Trophoblast cell (in vitro differentiated cells and primary cell): ENCODE data around the gene PCARE.

Experiments used
- DNase-seq, 2 donors: peaks; one replicate each; pipeline ENCODE4 v3.0.0-alpha.2; 2016
- H2AFZ ChIP-seq: 2 replicates; pipeline ENCODE4 v1.6.1; 2013; ENCODE audit warnings: low read length, moderate library complexity, mild to moderate bottlenecking; ENCODE audit not compliant: insufficient read depth, poor library complexity
- H2AK5ac ChIP-seq: 2 replicates; pipeline ENCODE4 v1.6.1; 2013; ENCODE audit warnings: mild to moderate bottlenecking, low read length
- H2BK120ac ChIP-seq: 2 replicates; pipeline ENCODE4 v1.6.1; 2013; ENCODE audit warnings: low read length, mild to moderate bottlenecking, moderate library complexity; ENCODE audit not compliant: insufficient read depth, poor library complexity
- H2BK12ac ChIP-seq: 2 replicates; pipeline ENCODE4 v1.6.1; 2013; ENCODE audit warnings: mild to moderate bottlenecking, low read length, moderate library complexity
- H2BK5ac ChIP-seq: 2 replicates; pipeline ENCODE4 v1.6.1; 2013; ENCODE audit warnings: low read length, low read depth, moderate library complexity, mild to moderate bottlenecking; ENCODE audit not compliant: poor library complexity
- H3K14ac ChIP-seq: 2 replicates; pipeline ENCODE4 v1.6.1; 2013; ENCODE audit warnings: mild to moderate bottlenecking, low read length
- H3K18ac ChIP-seq: 2 replicates; pipeline ENCODE4 v1.6.1; 2013; ENCODE audit warnings: mild to moderate bottlenecking, low read length
- H3K23ac ChIP-seq: 2 replicates; pipeline ENCODE4 v1.6.1; 2013; ENCODE audit warnings: low read length
- H3K27ac ChIP-seq: 2 replicates; pipeline ENCODE4 v1.5.1; 2013; ENCODE audit warnings: low read depth, mild to moderate bottlenecking, inconsistent platforms, low read length, moderate library complexity
- H3K27me3 ChIP-seq: 2 replicates; pipeline ENCODE4 v1.6.1; 2013; ENCODE audit warnings: inconsistent platforms, mild to moderate bottlenecking, low read length, moderate library complexity; ENCODE audit not compliant: insufficient read depth
- H3K36me3 ChIP-seq, 2 experiments: 1 replicate in 1 of 2; 2 replicates in 1 of 2; pipeline ENCODE4 v1.6.1; 2013; ENCODE audit warnings: low read length in 2 of 2, mild to moderate bottlenecking in 2 of 2, moderate library complexity in 1 of 2; ENCODE audit not compliant: insufficient read depth in 2 of 2, control insufficient read depth in 1 of 2
- H3K4ac ChIP-seq: 2 replicates; pipeline ENCODE4 v1.6.1; 2013; ENCODE audit warnings: low read depth, mild to moderate bottlenecking, low read length, moderate library complexity
- H3K4me1 ChIP-seq, 2 experiments: 1 replicate in 1 of 2; 2 replicates in 1 of 2; pipeline ENCODE4 v1.6.1; 2013; ENCODE audit warnings: low read length in 2 of 2, mild to moderate bottlenecking in 2 of 2, moderate library complexity in 1 of 2; ENCODE audit not compliant: insufficient read depth in 2 of 2, control insufficient read depth in 1 of 2
- H3K4me2 ChIP-seq: 2 replicates; pipeline ENCODE4 v1.6.1; 2013; ENCODE audit warnings: inconsistent platforms, mild to moderate bottlenecking, low read length, moderate library complexity
- H3K4me3 ChIP-seq: 2 replicates; pipeline ENCODE4 v1.5.1; 2013; ENCODE audit warnings: mild to moderate bottlenecking, low read depth, low read length, inconsistent platforms
- H3K79me1 ChIP-seq: one replicate; pipeline ENCODE4 v1.6.1; 2013; ENCODE audit warnings: low read length
- H3K79me2 ChIP-seq: 2 replicates; pipeline ENCODE4 v1.6.1; 2013; ENCODE audit warnings: low read length, mild to moderate bottlenecking; ENCODE audit not compliant: control insufficient read depth, insufficient read depth, poor library complexity
- H3K9ac ChIP-seq: 2 replicates; pipeline ENCODE4 v1.6.1; 2013; ENCODE audit warnings: mild to moderate bottlenecking, low read length
- H3K9me3 ChIP-seq: 2 replicates; pipeline ENCODE4 v1.6.1; 2013; ENCODE audit warnings: low read depth, mild to moderate bottlenecking, control low read depth, inconsistent platforms, low read length; ENCODE audit not compliant: insufficient read depth
- H4K12ac ChIP-seq: 2 replicates; pipeline ENCODE4 v1.6.1; 2013; ENCODE audit warnings: low read depth, mild to moderate bottlenecking, low read length, moderate library complexity
- H4K8ac ChIP-seq: 2 replicates; pipeline ENCODE4 v1.6.1; 2013; ENCODE audit warnings: low read depth, mild to moderate bottlenecking, low read length, moderate library complexity
- H4K91ac ChIP-seq: one replicate; pipeline ENCODE4 v1.6.1; 2013; ENCODE audit warnings: low read depth, mild to moderate bottlenecking, low read length, moderate library complexity
- WGBS: extraction: QIAGEN DNeasy Blood & Tissue Kit; methylation state at CpG from one replicate; pipeline ENCODE4 v1.1.7; 2013; ENCODE audit warnings: missing lambda C conversion rate; ENCODE audit not compliant: insufficient read length, insufficient coverage; ENCODE audit errors: extremely low coverage; 5-methylcytosine and 5-hydroxymethylcytosine counted together

The PCARE gene

GRCh38 chr2:29082804-29083495 lies 8.6 kb upstream of the PCARE start:
- WGBS, result no CpG with 5 or more reads among the region's 5 CpGs
- no peaks in the 10 kb centered on the region for H3K79me1 ChIP-seq

GRCh38 chr2:29080886-29081743 lies 6.8 kb upstream of the PCARE start:
- Histone ChIP-seq H3K9me3 (peaks cover 6% of the 10 kb centered on the region), H2BK120ac (no peak overlapping the region), H2AFZ (no peak overlapping the region), H3K27me3 (no peaks in the 10 kb centered on the region), H3K14ac (no peak overlapping the region), H3K79me2 (no peaks in the 10 kb centered on the region), H4K12ac (no peak overlapping the region), H2AK5ac (no peak overlapping the region), H3K4me1 (no peaks in the 10 kb centered on the region), H4K8ac (no peak overlapping the region), H3K4me2 (no peak overlapping the region), H3K27ac (no peak overlapping the region), H3K23ac (no peak overlapping the region), H3K4ac (no peak overlapping the region), H3K18ac (no peak overlapping the region), H3K4me3 (no peak overlapping the region), H4K91ac (no peak overlapping the region), H2BK5ac (no peak overlapping the region), H2BK12ac (no peak overlapping the region), H3K9ac (no peak overlapping the region), H3K36me3 (no peaks in the 10 kb centered on the region), H3K79me1 (no peaks in the 10 kb centered on the region)
- no CpG with 5 or more reads among the region's 12 CpGs for WGBS
- DNase-seq, result peak; percentile 12 to 81

More at GRCh38 chr2:29082804-29083495, 8.6 kb upstream of the PCARE start:
- Histone ChIP-seq H2AK5ac (no peak overlapping the region), H4K8ac (no peak overlapping the region), H3K36me3 (no peaks in the 10 kb centered on the region), H3K18ac (no peak overlapping the region), H3K27ac (no peak overlapping the region), H3K79me2 (no peaks in the 10 kb centered on the region), H3K14ac (no peak overlapping the region), H3K23ac (no peak overlapping the region), H2BK12ac (no peak overlapping the region), H3K9me3 (peaks cover 6% of the 10 kb centered on the region), H3K4me1 (no peaks in the 10 kb centered on the region), H4K91ac (no peak overlapping the region), H2BK120ac (no peak overlapping the region), H3K27me3 (no peaks in the 10 kb centered on the region), H3K4me2 (no peak overlapping the region), H3K4me3 (no peak overlapping the region), H2AFZ (no peak overlapping the region), H4K12ac (no peak overlapping the region), H3K9ac (no peak overlapping the region), H3K4ac (no peak overlapping the region), H2BK5ac (no peak overlapping the region)
- DNase-seq, result no peak

- Histone ChIP-seq H3K9me3 (peaks cover 6% of the 10 kb centered on the region), H2BK5ac (no peak overlapping the region), H2AFZ (no peak overlapping the region), H3K4me2 (no peak overlapping the region), H3K4me3 (no peak overlapping the region), H3K14ac (no peak overlapping the region), H3K79me1 (no peaks in the 10 kb centered on the region), H3K27ac (no peak overlapping the region), H3K9ac (no peak overlapping the region), H2AK5ac (no peak overlapping the region), H3K4me1 (no peaks in the 10 kb centered on the region), H3K79me2 (no peaks in the 10 kb centered on the region), H3K23ac (no peak overlapping the region), H2BK12ac (no peak overlapping the region), H3K4ac (no peak overlapping the region), H3K18ac (no peak overlapping the region), H4K91ac (no peak overlapping the region), H4K12ac (no peak overlapping the region), H2BK120ac (no peak overlapping the region), H3K27me3 (no peaks in the 10 kb centered on the region), H4K8ac (no peak overlapping the region), H3K36me3 (no peaks in the 10 kb centered on the region)
- WGBS, result no CpG with 5 or more reads among the region's 7 CpGs
- DNase-seq, result peak; percentile 60 to 81
Measured at GRCh38 chr2:29079887-29080286, 5.6 kb upstream of the PCARE start.

GRCh38 chr2:29075894-29076705 lies 1.8 kb upstream of the PCARE start:
- no peak overlapping the region for H2AFZ ChIP-seq
- H3K4ac ChIP-seq, result no peak overlapping the region
- H2AK5ac ChIP-seq, result no peak overlapping the region
- H2BK5ac ChIP-seq, result no peak overlapping the region
- no peak overlapping the region for H2BK12ac ChIP-seq
- H4K8ac ChIP-seq, result no peak overlapping the region
- no peak overlapping the region for H3K23ac ChIP-seq
- H3K4me1 ChIP-seq, result no peaks in the 10 kb centered on the region
- no CpG with 5 or more reads among the region's 14 CpGs for WGBS
- H3K9ac ChIP-seq, result no peak overlapping the region
- no peak overlapping the region for H3K4me2 ChIP-seq
- H3K18ac ChIP-seq, result no peak overlapping the region
- no peaks in the 10 kb centered on the region for H3K79me1 ChIP-seq
- no peak overlapping the region for H2BK120ac ChIP-seq
- H3K27ac ChIP-seq, result no peak overlapping the region
- no peaks in the 10 kb centered on the region for H3K36me3 ChIP-seq
- peaks cover 8% of the 10 kb centered on the region for H3K9me3 ChIP-seq
- no peaks in the 10 kb centered on the region for H3K79me2 ChIP-seq
- no peak overlapping the region for H4K12ac ChIP-seq
- no peaks in the 10 kb centered on the region for H3K27me3 ChIP-seq
- no peak overlapping the region for H3K4me3 ChIP-seq
- DNase-seq, result no peak
- no peak overlapping the region for H3K14ac ChIP-seq
- H4K91ac ChIP-seq, result no peak overlapping the region
